NCI-H2081 treated with DMSO at 0.1 percent for 48 hours (cell line): ENCODE data around the gene FARS2.

Experiments used
- DNase-seq: peaks from one replicate; lab custom pipeline; 2025; lab: John Stamatoyannopoulos, UW

FARS2 gene

DNA sequence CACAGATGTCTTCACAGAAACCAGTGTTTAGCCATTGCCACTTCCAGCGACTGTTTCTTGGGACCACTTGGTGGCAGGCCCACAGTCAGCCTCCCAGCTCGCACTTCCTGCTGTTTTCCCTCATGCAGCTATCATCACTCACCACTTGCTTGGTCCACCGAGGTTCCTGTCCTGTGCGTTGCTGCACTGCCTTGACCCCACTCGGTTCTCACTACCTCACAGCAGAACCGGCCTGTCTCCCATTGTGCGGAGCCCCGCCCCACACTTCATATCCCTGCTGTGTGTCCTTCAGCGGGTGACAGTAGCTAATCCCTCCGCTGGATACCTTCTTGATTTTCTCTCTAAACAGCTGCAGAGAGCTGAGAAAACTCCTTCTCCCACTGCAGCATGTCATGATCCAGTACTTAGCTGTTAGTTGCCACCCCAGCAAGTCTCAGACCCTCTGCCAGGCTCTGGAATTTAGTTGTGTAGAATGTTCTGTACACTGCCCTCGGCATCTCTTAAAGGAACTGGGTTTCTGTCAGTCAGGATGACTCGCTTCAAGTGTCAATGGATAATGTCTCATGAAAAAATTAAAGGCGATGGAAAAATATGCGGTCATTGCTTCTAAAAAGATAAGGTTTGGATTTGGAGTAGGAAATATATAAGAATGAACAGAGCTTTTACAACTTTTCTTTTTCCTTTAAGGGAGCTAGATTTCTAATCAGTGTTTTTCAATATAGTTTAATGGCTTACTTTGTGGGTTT lies 208.0 kb downstream of the FARS2 start:
- no peak for DNase-seq

DNA sequence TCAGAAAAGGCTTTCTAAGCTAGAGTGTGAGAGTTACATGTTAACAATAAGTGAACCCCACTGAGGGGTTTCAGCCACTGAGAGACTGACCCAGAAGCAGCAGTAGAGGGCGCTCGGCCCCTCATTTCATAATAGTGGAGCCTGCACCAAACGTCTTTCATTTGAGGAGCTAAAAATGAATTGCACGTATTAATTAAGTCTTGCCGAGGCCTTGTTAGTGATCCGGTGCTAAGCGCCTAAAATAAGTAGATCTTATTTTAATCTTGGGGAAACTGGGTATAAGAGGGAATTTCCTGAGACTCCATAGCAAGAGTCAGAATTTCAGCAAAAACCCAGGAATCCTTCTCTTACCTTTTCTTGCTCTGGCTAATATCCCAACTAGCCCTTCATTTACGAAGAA lies 209.7 kb downstream of the FARS2 start:
- peak; percentile 80 for DNase-seq

DNA sequence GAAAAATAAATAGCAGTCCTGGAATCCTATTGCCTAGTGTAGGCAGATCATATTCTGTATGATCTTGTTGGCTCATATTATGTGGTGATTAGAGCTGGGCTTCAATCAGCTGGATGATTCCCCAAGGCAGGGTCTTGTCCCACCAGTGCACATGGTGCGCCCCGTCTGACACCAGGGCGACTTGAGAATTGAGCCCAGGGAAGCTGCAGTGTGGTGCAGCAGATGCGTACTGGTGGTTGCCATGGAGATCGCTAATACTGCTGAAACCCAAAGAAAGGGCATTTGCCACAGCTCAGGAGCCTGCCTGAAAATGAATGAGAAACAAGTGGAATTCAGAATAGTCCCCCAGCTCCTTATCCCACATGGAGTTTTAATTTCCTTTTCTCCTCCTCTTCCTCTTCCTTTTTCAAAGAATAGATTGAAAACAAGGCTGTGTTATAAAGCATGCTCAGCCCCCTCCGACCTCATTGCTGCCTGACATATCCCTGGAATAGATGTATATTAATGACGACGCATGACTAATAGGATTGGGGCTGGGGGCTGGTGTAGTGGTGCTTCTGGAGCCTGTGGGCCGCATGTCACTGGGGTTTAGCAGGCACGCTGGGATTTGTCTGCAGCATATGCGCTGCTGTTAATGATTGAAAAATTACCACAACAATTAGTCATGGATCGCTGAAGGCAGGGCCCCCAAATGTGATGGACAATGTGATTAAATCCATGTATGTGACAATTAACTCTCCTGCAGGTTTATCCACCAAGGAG lies 210.5 kb downstream of the FARS2 start:
- DNase-seq, result no peak

DNA sequence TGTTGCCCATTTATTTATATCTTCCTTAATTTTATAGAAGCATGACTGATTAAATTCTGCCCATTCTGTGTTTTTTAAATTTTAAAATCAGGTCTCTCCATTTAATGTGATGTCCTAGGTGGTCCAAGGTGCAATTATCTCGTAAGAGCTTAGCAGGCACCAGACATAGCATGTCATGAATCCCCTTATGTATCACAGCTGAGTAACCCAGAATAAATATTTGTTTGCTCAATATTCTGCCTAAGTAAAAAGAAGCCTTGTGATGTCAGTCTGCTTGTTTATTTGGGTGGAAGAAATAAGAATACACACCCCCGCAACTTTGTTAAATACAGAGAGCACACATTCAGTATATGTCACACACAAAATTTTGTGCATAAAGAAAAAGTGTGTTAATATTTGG lies 211.3 kb downstream of the FARS2 start:
- DNase-seq, result no peak

DNA sequence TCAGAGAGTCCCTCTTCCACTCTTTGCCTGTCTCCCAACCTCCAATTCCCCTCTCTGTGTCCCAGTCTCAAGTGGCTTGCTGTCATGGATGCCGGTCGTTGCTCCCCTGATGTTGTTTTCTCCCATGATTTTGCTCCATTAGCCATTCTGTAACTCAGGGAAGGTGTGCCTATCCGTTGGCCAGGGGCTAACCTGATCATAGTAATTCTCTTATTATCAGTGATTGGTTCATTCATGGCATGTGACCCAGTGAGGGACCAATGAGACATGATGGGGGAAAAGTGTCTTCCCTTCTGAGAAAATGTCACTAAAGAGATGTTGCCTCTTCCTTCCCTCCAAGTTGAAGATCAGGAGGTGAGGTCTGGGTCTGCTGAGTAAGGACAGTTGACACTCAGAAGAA lies 214.5 kb downstream of the FARS2 start:
- DNase-seq, result no peak

DNA sequence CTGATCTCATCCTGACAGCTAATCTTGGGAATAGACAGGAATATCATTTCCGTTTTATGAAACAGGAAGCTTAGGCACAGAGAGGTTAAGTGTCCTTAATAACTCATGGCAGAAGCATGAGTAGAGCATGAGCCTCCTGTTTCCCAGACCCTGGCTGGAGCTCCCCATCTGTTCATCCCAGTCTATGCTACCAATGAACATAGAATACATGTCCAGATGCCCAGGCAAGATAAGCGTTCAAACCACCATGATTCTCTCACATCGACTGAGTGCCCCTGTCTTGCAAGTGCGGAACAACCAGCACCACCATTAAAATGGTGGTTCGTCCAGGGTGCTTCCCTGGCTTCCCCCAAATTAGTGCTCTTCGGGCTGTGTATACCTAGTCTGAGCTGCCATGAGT lies 217.1 kb downstream of the FARS2 start:
- DNase-seq, result no peak

DNA sequence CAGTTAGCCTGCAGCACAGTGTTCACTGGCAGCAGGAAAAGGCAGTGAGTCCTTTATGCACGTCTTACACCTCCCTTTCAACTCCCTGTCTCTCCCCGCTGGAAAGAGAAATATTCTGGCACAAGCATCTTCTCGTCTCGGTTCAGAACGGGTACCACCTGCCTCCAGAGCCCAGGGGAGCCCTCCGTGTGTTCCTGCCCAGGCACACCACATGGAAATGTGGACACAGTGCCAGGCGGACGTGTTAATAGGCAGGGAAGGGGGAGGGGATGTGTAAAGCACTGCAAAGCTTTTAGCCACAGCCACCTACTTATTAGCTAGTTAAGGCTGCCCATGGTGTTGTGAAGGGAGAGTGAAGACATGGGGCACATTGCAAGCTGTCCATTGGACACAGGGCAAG lies 219.7 kb downstream of the FARS2 start:
- DNase-seq, result peak; percentile 35

DNA sequence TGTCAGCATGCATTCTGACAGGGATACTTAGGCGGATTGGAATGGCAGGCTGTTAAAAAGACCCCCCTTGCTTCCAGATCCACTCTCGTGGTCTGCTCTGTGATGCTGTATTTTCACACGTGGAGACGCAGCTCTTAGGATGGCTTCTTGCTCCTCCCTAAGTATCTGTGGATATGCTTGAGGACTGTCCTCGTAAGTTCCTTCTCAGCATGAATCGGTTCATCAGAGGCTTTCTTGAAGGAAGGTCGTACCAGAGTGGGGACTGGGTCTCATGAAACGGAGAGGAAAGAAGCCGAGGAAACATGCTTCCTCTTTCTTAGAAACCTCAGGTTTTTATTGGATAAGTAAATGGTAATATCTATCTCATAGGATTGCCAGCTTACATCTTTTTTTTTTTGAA lies 220.4 kb downstream of the FARS2 start:
- DNase-seq, result no peak

DNA sequence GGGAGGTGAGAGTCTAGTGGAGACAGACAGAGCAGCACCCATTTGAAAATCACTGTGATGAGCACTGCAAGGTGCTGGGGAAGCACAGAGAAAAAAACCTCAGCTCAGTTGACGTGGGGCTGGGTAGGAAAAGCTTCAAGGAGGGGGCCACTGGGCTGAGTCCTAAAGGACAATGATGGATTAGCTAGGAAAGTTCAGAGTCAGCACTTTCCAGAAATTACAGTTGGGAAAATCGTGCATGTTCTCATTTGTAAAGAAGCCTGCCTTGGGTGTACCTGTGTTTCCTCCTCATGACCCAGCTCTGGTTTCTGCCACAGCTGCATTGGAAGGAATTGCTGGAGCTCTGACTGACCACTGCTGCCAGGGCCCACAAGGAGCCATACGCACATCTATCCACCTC lies 221.3 kb downstream of the FARS2 start:
- no peak for DNase-seq

DNA sequence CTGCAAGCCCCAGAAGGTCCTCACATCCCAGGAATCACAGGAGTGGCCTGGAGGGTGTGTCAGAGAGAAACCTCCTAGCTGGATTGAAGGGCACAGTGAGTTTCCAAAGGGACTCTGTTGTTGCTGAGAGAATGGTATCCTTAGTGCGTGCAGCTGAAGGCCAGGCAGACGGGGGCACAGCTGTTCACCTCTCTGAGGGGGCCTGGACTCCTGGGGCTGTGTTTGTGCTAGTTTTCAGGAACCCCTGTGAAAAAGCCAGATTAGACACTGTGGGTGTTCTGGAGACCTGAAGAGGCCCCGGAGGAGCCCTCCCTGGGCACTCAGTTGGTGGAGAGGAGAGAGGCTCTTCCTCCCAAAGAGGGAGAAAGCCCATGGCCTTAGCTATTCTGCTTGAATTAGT lies 223.4 kb downstream of the FARS2 start:
- no peak for DNase-seq

DNA sequence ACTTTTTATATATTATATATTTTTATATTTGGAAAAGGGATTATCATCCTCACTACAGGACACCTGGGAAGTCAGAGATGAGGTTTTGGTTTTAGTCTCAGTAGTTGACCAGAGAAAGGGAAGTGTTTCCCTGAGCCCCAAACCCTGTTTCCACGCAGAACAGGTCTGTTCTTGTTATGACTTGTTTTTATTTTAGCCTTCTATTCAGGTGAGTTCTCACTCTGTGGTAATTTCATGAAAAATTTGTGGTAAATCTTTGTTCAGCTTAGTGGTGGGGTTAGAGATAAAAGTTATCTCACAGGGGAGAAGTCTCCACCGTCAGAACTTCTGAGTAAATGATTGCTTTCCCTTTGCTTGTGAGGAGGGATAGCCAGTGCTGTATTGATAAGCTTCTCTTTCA lies 224.9 kb downstream of the FARS2 start:
- no peak for DNase-seq

DNA sequence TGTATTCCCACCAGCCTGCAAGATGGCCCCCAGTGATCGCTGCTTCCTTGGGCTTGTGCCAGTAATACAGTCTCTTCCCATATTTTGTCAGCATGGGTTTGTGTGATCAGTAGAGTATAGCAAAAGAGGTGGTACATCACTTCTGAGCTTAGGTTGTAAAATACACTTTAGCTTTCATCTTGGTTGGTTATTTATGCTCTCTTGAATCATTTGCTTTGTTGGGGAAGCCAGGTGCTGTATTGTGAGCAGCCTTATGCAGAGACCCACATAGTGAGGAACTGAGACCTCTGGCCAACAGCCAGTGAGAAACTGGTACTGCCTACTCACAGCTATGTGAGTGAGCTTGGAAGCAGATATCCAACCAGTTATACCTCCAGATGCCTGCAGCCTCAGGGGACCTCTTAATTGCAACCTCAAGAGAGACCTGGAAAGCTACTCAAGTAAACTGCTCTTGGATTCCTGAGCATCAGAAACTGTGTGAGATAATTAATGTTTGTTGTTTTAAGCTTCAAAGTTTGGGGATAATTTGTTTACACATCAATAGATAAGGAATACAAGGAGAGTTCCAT lies 229.3 kb downstream of the FARS2 start:
- peak; percentile 94 for DNase-seq

DNA sequence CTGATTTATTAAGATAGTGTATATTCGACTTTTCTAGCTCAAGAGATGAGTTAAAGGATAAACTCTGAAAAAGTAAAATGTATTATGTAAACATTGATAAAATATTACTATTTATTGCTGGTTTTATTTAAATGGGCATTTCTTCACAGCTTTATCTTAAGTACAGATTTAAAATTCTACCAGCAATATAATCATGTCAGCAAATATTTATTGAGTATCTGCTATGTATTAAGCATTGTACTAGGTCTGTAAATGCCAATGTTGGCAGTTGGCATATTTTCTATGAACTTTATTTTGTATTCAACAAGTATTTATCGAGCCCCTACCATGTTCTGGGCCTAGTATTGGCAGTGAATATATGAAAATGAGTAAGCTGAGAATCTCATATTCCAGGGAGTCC lies 231.0 kb downstream of the FARS2 start:
- DNase-seq, result no peak

DNA sequence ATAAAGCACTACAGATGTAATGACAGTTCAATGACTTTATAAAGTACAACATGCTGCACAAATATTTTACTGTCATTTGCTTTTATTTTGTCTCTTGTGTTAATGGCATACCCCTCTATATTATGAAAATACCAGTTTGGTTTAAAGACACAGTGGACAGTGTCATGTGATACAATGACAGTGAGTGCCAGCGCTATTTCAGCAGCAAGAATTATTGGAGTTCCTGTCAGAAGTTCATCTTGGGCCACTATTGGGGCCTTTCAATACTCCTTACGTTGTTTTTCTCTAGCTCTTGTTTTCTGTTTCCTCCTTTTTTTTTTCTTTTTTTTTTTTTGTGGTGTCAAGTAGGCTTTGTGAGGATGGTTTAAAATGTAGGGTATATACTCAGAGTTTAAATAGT lies 232.5 kb downstream of the FARS2 start:
- DNase-seq, result no peak

DNA sequence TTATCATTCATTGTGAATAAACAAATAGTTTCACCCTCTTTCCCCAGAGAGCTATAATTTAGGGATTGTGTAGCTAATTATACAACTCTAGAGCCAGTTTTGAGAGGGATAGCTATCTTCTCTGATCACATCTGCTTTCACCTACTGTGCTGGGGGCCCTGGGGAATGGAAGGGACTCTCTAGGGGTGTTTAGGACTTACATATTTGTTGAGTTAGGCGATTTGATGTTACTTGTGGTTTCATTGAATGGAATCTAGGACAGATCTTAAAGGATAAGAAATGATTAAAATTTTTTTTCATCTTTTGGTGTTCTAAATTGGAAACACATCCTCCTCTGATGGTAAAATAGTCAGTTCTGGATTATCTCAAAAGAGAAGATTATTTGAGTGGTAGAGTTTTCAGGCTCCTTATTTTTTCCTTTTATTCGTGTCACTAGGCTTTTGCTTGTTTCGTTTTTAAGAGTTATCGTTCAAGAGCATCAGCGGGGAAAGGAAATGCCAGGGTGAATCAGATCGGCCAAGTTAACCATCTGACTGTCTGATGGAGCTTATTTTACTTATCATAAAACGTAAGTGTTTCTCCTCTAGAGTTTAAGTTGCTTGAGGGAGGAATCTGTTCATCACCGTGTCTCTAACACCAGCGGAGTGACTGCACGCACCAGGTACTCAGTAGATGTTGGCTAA lies 236.7 kb downstream of the FARS2 start:
- peak; percentile 7 for DNase-seq

DNA sequence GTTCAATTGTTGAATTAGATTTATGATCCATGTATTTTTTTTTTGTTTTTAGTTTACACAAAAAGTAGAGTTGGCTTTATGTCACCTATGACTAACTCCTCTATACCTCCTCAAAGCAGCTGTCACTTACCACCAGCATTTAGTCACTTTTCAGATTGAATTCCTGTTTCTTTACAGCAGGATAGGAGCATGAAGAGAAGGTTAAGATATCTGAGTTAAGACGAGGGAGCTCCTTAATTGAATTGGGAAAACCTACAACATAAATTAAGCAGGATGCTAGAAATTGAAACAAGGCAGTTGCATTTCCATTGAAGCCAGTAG lies 237.2 kb downstream of the FARS2 start:
- no peak for DNase-seq

DNA sequence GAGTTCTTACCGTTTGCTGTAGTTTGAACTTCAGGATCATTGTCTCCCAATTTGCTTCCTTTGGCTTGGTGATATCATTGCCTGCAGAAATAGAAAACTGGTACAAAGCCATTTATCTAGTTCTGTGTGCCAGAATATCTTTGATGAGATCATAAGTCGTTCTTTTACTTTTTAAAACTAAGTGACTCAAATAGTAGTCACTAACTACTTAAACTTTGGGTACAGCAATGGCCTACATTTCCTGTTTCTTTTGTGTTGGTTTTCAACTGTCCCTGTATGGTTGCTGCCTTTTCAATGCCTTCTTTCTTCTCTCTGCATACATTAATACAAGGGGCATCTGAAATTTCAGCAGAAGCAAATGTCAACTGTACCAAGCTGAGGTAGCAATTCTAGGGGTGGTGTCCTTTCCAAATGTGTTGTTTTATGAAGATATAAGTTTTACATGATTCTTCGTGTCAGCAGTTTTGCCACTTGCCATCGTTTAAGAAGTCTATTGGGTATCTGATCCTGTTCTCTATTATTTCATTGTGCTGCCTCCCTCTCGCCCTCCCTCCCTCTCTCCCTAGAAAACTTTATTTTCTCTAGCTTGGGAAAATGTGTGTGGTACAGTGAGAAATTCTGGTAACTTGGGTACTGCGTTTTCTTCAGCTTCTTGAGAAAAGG lies 238.5 kb downstream of the FARS2 start:
- DNase-seq, result no peak

DNA sequence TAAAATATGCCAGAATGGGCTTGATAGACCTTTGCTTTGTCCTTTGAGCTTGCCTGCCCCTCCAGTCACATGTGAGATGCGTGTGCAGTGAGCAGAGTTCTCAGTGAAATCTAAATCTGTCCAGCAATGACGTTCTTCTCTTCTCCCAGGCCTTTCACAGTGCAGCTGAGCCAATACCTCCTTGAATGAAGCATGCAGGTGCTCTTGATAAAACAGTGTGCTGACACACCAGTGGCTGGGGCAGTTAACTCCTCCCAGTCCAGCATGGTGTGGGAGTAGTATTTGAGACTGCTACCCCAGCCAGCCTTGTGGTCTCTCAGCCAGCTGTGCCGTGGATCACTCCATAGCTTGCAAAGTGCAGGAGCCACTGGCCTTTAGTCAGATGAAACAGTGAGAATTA lies 240.5 kb downstream of the FARS2 start:
- DNase-seq, result peak; percentile 58

DNA sequence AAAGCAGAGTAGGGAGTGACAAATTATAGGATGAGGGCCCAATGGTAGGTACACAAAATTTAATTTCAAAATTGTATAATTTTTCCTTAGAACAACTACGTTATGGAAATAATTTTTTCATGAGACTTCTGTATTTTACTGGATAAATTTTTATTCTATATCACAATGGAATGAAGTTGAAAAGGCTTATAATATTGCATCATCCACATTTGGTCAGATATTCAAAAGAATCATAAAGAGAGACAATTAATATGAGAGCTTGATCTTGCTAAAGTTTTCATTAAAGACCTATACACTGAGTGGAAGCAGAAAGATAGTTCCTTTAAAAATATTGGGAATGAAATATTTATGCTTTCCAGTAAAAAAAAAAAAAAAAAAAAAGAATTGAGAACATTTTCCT lies 242.8 kb downstream of the FARS2 start:
- no peak for DNase-seq

DNA sequence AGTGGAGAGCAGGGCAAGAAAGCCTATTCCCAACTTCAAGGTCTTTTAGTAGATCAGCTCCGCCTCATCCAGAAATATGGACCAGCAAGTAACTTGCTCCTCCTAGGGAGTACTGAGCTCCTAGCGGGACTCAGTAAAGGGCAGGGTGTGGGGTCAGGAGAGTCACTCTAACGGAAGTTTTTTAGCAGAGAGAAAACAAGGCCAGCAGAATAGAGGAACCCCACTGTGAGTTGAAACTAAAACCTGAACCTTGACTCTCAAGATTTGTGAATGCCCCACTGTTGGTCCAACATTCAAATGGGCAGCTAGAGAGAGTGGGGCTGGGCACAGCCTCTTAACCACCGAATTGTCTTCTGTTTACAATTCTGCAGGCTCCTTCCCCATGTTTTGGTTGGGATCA lies 244.8 kb downstream of the FARS2 start:
- no peak for DNase-seq

DNA sequence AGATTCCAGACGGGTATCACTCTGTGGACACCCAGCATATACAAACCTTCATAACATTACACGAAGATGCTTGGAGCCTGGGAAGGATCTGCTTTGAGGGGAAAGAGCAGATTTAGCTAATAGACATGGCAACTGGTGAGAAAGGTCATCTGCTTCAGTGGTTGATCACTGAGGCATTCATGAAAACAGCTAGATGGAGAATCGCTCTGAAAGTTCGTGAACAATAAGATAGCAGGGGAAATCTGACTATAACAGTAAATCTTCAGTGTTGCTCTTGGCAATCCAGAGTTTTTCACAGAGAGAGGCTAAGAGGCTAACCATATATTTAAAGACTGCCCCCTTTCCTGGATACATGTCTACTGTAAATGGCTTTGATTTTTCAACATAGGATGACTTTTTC lies 245.3 kb downstream of the FARS2 start:
- no peak for DNase-seq

DNA sequence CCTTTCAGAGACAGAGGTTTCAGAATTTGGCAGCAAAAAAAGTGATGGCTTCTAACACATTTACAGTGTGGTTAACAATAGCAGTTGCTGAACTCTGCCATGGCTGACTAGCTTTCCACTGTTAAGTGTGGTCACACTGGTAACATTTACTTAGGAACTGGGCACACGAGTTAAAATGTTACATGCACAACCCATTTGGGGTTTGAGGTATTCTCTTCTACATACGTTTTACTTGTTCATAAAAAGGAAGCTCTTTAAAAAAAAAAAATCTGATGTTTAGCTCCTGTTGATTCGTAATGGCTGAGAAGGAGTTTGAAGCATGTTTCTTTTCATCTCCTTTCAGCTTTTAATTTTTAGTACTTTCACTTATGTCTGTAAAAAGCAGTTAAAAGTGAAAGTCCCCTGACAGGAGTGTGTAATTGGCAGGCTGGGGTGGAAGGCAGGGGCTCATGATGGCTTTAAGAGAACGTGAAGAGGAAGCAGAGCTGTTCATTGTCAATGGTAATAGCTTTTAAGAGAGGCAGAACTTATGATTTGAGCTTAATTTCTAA lies 245.9 kb downstream of the FARS2 start:
- DNase-seq, result no peak
